Fibroblast of lung (primary cell): Measurements from ENCODE around the gene CAPN2.

Source experiments
- EZH2 ChIP-seq: IDR thresholded peaks from 2 replicates; pipeline ENCODE4 v1.5.1; 2012; ENCODE audit warnings: low read length, control low read depth, mild to moderate bottlenecking; ENCODE audit errors: missing control alignments
- TF ChIP-seq, protein P1 (sequence below), 2 donors: IDR thresholded peaks in 1 of 2; conservative IDR thresholded peaks in 1 of 2; 1 replicate in 1 of 2; 2 replicates in 1 of 2; pipeline ENCODE4 v1.5.1; 2011 to 2012; ENCODE audit warnings: low read length in 2 of 2, control low read depth in 1 of 2, inconsistent platforms in 1 of 2, low read depth in 1 of 2, mild to moderate bottlenecking in 1 of 2

- TF ChIP-seq, protein P1, sequence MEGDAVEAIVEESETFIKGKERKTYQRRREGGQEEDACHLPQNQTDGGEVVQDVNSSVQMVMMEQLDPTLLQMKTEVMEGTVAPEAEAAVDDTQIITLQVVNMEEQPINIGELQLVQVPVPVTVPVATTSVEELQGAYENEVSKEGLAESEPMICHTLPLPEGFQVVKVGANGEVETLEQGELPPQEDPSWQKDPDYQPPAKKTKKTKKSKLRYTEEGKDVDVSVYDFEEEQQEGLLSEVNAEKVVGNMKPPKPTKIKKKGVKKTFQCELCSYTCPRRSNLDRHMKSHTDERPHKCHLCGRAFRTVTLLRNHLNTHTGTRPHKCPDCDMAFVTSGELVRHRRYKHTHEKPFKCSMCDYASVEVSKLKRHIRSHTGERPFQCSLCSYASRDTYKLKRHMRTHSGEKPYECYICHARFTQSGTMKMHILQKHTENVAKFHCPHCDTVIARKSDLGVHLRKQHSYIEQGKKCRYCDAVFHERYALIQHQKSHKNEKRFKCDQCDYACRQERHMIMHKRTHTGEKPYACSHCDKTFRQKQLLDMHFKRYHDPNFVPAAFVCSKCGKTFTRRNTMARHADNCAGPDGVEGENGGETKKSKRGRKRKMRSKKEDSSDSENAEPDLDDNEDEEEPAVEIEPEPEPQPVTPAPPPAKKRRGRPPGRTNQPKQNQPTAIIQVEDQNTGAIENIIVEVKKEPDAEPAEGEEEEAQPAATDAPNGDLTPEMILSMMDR (conservative IDR thresholded peaks at IDR 0.05 in 1 of 2, IDR thresholded peaks at IDR 0.05 in 1 of 2; ENCODE audit: low read depth in 1 of 2, low read length in 2 of 2), result no peak
- TF ChIP-seq EZH2, result no peak
Measured at GRCh38 chr1:223784541-223784940, 72.2 kb downstream of the CAPN2 start.
